ENCODE measurements around the gene NPR3. TPM values are rescaled to one million over a fixed set of nuclear protein-coding genes. Genes with fewer than 3 reads are reported as not detected.

NPR3 gene
- total RNA-seq, 4 donors from 2014 or later: 0.51 to 4.9 (median 1.3) TPM

GRCh38 chr5:32834251-32834650, 123.1 kb downstream of the NPR3 start:
- no peaks in the 10 kb centered on the region for H3K4me1 ChIP-seq
- TF ChIP-seq POLR2A (IDR thresholded peaks at IDR 0.05): no peak
- TF ChIP-seq, protein P1, sequence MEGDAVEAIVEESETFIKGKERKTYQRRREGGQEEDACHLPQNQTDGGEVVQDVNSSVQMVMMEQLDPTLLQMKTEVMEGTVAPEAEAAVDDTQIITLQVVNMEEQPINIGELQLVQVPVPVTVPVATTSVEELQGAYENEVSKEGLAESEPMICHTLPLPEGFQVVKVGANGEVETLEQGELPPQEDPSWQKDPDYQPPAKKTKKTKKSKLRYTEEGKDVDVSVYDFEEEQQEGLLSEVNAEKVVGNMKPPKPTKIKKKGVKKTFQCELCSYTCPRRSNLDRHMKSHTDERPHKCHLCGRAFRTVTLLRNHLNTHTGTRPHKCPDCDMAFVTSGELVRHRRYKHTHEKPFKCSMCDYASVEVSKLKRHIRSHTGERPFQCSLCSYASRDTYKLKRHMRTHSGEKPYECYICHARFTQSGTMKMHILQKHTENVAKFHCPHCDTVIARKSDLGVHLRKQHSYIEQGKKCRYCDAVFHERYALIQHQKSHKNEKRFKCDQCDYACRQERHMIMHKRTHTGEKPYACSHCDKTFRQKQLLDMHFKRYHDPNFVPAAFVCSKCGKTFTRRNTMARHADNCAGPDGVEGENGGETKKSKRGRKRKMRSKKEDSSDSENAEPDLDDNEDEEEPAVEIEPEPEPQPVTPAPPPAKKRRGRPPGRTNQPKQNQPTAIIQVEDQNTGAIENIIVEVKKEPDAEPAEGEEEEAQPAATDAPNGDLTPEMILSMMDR (IDR thresholded peaks at IDR 0.05 in 4 of 5, conservative IDR thresholded peaks at IDR 0.05 in 1 of 5): no peak

DNA sequence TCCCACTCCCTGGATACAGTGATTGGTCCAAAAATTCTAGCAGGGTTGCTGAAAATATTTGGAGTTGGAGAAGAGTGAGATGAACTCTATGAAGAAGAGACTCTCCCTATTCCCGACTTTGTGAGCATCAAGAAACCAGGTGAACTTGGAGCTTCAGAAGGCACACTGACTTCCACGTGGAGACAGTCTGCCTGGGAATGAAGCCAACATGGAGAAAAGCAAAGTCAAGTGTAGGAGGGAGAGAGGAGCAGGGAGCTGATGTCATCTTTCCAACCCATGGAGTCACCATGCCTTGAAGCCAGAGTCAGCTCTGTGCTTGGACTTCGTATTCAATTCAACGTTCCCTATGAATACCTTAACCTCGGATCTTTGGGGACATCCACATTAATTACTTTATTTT, 125.1 kb downstream of the NPR3 start:
- H3K4me3 ChIP-seq: no peak overlapping the region
- intact Hi-C loops (cut with DNase I; ENCODE audit: low total_unique reads) (no loop called here), in situ Hi-C loops (cut with MboI; ENCODE audit: low sequenced_read_pairs in 4 of 4) (no loop called here)
- H3K27ac ChIP-seq: no peak overlapping the region
- H3K4me1 ChIP-seq: no peaks in the 10 kb centered on the region
- TF ChIP-seq, protein P1 (IDR thresholded peaks at IDR 0.05 in 4 of 5, conservative IDR thresholded peaks at IDR 0.05 in 1 of 5): no peak
- no peak for TF ChIP-seq POLR2A (IDR thresholded peaks at IDR 0.05)
- no peak for DNase-seq
- no peaks in the 10 kb centered on the region for H3K27me3 ChIP-seq
- H3K36me3 ChIP-seq: no peaks in the 10 kb centered on the region
- H3K9me3 ChIP-seq: no peaks in the 10 kb centered on the region
- no peak for ATAC-seq

More at GRCh38 chr5:32834251-32834650, 123.1 kb downstream of the NPR3 start:
- Histone ChIP-seq H3K27ac (no peak overlapping the region), H3K9me3 (no peaks in the 10 kb centered on the region), H3K36me3 (no peaks in the 10 kb centered on the region), H3K4me3 (no peak overlapping the region), H3K27me3 (no peaks in the 10 kb centered on the region)
- ATAC-seq (no peak), DNase-seq (no peak)
- in situ Hi-C loops (cut with MboI; ENCODE audit: low sequenced_read_pairs in 4 of 4): no loop called here
- intact Hi-C loops (cut with DNase I; ENCODE audit: low total_unique reads): no loop called here

DNA sequence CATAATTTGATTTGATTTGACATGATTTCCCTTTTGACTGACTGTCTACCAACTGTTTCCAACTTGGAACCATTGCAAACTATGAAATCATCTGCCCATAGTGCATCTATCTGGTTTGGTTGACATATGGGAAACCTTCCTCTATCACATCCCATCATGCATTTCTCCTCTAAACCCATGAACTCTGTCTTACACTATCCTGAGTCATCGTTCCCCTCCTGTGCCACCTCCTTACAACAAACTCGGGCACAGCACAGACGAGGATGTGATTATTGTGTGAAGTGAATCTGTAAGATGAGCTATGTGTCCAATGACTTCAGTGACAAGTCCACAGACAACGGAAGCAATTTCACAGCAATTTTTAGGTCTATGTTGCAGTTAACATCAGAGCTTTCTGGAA, 126.1 kb downstream of the NPR3 start:
- DNase-seq: no peak
- ATAC-seq: no peak
- H3K4me1 ChIP-seq: no peaks in the 10 kb centered on the region
- H3K27ac ChIP-seq: no peak overlapping the region
- no peaks in the 10 kb centered on the region for H3K9me3 ChIP-seq
- no peaks in the 10 kb centered on the region for H3K27me3 ChIP-seq
- in situ Hi-C loops (cut with MboI; ENCODE audit: low sequenced_read_pairs in 4 of 4): no loop called here
- no peak for TF ChIP-seq POLR2A (IDR thresholded peaks at IDR 0.05)
- TF ChIP-seq, protein P1 (IDR thresholded peaks at IDR 0.05 in 4 of 5, conservative IDR thresholded peaks at IDR 0.05 in 1 of 5): no peak
- intact Hi-C loops (cut with DNase I; ENCODE audit: low total_unique reads): no loop called here
- H3K36me3 ChIP-seq: no peaks in the 10 kb centered on the region
- no peak overlapping the region for H3K4me3 ChIP-seq

GRCh38 chr5:32839106-32839505, 128.0 kb downstream of the NPR3 start:
- H3K4me3 ChIP-seq: no peak overlapping the region
- no peaks in the 10 kb centered on the region for H3K27me3 ChIP-seq
- intact Hi-C loops (cut with DNase I; ENCODE audit: low total_unique reads): no loop called here
- DNase-seq (no peak), ATAC-seq (no peak)
- H3K27ac ChIP-seq: no peak overlapping the region
- H3K9me3 ChIP-seq: no peaks in the 10 kb centered on the region
- in situ Hi-C loops (cut with MboI; ENCODE audit: low sequenced_read_pairs in 4 of 4): no loop called here
- TF ChIP-seq, protein P1 (IDR thresholded peaks at IDR 0.05 in 4 of 5, conservative IDR thresholded peaks at IDR 0.05 in 1 of 5): no peak
- no peak for TF ChIP-seq POLR2A (IDR thresholded peaks at IDR 0.05)
- H3K4me1 ChIP-seq: no peaks in the 10 kb centered on the region
- H3K36me3 ChIP-seq: no peaks in the 10 kb centered on the region

GRCh38 chr5:32840606-32841005, 129.5 kb downstream of the NPR3 start:
- TF ChIP-seq POLR2A (IDR thresholded peaks at IDR 0.05): no peak
- TF ChIP-seq, protein P1 (IDR thresholded peaks at IDR 0.05 in 4 of 5, conservative IDR thresholded peaks at IDR 0.05 in 1 of 5): no peak
- H3K36me3 ChIP-seq: no peaks in the 10 kb centered on the region
- ATAC-seq (no peak), DNase-seq (no peak)
- no peaks in the 10 kb centered on the region for H3K27me3 ChIP-seq
- in situ Hi-C loops (cut with MboI; ENCODE audit: low sequenced_read_pairs in 4 of 4): no loop called here
- intact Hi-C loops (cut with DNase I; ENCODE audit: low total_unique reads): no loop called here
- H3K27ac ChIP-seq: no peak overlapping the region
- H3K4me1 ChIP-seq: no peaks in the 10 kb centered on the region
- H3K9me3 ChIP-seq: no peaks in the 10 kb centered on the region
- H3K4me3 ChIP-seq: no peak overlapping the region
